K562 treated with DMSO at 1 percent for 48 hours (cell line): ENCODE data around the gene TTLL13. TPM values are rescaled to one million over a fixed set of nuclear protein-coding genes. Genes with fewer than 3 reads are reported as not detected.

ENCODE experiments used
- total RNA-seq: library from RNA; unstranded; fragments of 300-600 nt; gene quantifications from 2 replicates; pipeline ENCODE4 v1.2.3, GENCODE V29; 2022; ENCODE audit warnings: low replicate concordance; ENCODE audit errors: extremely low read depth

Gene TTLL13, protein sequence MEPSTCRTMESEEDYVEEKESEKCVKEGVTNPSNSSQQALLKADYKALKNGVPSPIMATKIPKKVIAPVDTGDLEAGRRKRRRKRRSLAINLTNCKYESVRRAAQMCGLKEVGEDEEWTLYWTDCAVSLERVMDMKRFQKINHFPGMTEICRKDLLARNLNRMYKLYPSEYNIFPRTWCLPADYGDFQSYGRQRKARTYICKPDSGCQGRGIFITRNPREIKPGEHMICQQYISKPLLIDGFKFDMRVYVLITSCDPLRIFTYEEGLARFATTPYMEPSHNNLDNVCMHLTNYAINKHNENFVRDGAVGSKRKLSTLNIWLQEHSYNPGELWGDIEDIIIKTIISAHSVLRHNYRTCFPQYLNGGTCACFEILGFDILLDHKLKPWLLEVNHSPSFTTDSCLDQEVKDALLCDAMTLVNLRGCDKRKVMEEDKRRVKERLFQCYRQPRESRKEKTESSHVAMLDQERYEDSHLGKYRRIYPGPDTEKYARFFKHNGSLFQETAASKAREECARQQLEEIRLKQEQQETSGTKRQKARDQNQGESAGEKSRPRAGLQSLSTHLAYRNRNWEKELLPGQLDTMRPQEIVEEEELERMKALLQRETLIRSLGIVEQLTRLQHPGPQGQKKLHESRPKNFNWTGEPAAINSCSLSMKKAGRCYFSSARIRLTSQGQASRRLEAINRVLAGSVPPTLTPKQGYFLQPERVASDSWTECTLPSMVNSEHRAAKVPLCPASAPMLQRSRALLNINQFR
- not detected in 2 replicates for total RNA-seq

DNA sequence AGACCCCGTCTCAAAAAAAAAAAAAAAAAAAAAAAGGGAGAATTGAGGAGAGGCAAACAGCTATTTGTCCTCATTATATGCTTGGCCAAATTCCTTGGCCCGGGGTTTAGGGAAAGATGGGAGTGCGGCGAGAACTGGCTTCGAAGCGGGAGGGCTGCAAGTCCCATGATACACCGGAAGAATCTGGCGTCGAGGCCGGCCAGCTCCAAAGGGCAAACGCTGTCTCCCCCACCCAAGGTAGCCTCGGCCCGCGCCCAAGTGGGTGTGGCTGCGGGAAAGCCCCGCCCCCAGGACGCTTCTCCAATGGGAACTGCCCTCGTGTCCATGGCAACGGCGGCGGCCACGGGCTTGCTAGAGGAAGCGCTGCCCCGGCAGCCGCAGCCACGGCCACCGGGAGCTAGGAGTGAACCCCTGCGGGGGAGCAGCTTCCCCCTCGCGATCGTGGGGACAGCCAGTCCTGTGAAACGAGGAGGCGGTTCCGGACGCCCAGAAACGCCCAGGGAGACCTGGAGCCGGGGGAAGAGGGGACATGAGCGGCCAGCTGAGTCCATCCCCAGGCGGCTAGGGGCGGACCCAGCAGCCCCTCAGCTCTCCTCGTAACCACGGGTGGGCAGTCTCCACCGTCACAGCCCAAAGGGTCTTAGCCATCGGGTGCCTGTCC lies at the start of gene TTLL13:
Gene TTLL13 (plus strand): TSS at position 354 of the 661 bp plus-strand sequence. CDS start 1,075 bp downstream, outside the sequence.

DNA sequence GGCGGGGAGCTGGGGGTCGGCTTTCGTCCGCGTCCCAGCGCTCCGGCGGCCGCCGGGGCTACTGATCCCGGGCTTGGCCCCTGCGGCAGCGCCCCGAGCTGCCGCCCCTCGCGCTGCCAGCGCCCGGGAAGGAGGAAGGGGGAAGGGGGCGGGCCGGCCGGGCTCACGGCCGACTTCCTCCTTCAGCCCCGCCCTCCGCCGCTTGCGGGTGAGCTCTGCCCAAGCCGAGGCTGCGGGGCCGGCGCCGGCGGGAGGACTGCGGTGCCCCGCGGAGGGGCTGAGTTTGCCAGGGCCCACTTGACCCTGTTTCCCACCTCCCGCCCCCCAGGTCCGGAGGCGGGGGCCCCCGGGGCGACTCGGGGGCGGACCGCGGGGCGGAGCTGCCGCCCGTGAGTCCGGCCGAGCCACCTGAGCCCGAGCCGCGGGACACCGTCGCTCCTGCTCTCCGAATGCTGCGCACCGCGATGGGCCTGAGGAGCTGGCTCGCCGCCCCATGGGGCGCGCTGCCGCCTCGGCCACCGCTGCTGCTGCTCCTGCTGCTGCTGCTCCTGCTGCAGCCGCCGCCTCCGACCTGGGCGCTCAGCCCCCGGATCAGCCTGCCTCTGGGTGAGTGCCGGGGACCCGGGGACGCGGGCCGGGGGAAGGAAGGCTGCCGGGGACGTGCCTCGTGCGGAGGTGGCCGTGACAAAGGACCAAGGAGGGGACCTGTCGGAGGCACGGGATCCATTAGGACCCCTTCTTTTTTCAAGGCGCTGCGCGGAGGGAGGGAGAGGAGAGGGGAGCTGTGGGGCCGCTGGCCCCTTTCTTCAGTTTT lies 48.0 kb upstream of the TTLL13 start, which contains the start of gene SEMA4B:
Gene SEMA4B (plus strand): TSS at position 201 of the 814 bp plus-strand sequence. CDS start 249 bp downstream, at position 450.

GRCh38 chr15:90233387-90234095 lies 15.8 kb upstream of the TTLL13 start, which contains the start of gene CIB1:
CIB1 (minus strand) TSS chr15:90233941; CDS start chr15:90233885, 56 bp downstream.

DNA sequence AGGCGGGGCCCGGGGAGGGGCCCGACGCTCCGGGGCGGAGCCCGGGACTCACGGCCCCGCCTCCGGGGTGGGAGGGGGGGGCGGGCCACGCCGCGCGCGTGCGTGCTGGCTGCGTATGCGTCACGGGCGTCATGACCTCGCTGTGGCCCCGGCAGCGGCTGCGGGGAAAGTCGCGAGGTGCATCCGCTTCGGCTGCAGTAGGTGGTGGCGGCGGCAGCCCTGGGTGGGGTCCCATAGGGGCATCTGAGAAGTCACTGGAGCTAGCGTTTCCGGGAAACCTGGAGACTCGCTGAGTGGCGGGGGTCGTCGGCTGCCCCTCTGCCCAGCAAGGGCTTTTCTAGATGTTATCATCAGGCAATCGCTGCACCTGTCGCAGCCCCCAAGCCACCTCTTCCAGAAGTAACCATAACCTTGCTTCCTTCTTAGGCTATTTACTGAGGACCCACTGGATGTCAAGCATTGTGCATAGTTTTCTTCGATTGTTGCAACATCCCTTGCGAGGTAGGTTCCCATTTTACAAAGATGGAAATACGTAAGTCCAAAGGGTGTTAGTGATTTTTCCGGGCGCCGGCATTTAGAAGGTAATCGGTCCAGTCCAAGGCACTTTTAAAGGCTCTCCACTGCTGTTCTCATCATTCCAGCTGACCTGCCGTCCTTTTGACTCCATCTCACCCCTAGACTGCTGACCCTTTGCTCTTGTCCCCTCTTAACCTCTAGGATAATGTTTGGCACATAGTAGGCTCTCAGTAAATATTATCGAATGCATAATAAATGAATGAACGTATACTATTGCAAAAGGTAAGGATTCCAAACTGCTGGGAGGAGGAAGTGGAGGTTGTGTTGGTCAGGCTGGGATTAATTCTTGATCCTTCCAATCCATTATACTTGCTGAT lies 15.0 kb upstream of the TTLL13 start, which contains the start of gene GDPGP1:
Gene GDPGP1 (plus strand): TSS at position 114 of the 893 bp plus-strand sequence. CDS start 6,700 bp downstream, outside the sequence.

DNA sequence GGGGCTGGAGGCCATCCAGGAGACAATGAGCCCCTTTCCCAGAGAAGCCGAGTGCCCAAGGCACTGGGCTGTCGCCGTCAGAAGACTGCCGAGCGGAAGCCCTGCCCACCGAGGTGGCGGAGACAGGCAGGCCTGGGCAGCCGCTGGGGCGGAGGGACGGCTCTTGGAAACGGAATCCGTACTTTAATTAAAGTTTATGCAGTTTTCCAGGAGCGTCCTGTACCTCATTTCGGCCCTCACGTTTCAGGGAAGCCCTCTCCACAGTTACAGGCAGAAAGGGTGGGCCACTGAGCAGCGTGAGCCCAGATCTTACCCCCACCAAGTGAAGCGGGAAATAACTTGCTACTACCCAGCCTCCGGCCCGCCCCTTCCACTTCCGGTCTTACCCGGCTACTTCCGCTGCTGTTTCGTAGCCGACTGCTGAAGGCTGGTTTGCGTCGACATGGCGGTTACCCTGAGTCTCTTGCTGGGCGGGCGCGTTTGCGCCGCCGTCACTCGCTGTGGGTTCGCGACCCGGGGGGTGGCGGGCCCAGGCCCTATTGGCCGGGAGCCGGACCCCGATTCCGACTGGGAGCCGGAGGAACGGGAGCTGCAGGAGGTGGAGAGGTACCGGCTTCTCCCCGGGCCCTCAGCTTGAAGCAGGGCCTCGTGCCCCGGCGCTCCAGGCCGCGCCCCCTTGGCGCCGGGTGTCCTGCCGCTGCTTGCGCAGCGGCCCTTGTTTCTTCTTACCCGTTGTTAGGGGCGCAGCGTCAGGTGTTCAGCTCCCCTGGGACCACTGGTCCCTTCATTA lies 16.1 kb downstream of the TTLL13 start, which contains the start of gene NGRN:
Gene NGRN (plus strand): TSS at position 402 of the 790 bp plus-strand sequence. CDS start 41 bp downstream, at position 443.

Other genes with a start within 250 kb of the TTLL13 start
- not detected in 2 replicates for gene ZNF710, start 248.2 kb upstream of the TTLL13 start, total RNA-seq
- not detected in 2 replicates for gene IDH2, start 147.1 kb upstream of the TTLL13 start, total RNA-seq
- gene SEMA4B, start 48.2 kb upstream of the TTLL13 start, total RNA-seq, result not detected in 2 replicates
- not detected in 2 replicates for gene CIB1, start 15.6 kb upstream of the TTLL13 start, total RNA-seq
- gene GDPGP1, start 15.3 kb upstream of the TTLL13 start, total RNA-seq, result not detected in 2 replicates
- not detected in 2 replicates for gene NGRN, start 16.1 kb downstream of the TTLL13 start, total RNA-seq
- not detected in 2 replicates for gene ZNF774, start 102.7 kb downstream of the TTLL13 start, total RNA-seq
- gene IQGAP1, start 138.7 kb downstream of the TTLL13 start, total RNA-seq, result 96.8 TPM in 1 of 2 replicates, not detected in the other